Measurements from ENCODE around the gene IL17B.

DNA sequence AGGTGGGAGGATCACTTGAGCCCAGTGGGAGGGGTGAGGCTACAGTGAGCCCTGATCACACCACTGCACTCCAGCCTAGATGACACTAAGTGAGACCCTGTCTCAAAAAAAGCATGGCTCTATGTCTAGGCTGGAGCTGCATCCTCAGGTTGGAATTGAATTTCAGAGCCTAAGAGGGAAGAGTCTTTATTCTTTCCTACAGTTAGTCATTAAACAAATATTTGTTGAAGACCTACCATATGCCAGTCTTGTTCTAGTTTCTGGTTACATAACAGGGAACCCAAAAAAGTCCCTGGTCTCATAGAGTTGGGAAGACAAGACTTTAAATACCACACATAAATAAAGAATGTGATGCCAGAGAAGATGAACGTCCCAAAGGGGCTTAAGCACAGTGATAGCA lies 40.7 kb downstream of the IL17B start:
- TF ChIP-seq, protein P1, sequence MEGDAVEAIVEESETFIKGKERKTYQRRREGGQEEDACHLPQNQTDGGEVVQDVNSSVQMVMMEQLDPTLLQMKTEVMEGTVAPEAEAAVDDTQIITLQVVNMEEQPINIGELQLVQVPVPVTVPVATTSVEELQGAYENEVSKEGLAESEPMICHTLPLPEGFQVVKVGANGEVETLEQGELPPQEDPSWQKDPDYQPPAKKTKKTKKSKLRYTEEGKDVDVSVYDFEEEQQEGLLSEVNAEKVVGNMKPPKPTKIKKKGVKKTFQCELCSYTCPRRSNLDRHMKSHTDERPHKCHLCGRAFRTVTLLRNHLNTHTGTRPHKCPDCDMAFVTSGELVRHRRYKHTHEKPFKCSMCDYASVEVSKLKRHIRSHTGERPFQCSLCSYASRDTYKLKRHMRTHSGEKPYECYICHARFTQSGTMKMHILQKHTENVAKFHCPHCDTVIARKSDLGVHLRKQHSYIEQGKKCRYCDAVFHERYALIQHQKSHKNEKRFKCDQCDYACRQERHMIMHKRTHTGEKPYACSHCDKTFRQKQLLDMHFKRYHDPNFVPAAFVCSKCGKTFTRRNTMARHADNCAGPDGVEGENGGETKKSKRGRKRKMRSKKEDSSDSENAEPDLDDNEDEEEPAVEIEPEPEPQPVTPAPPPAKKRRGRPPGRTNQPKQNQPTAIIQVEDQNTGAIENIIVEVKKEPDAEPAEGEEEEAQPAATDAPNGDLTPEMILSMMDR (IDR thresholded peaks at IDR 0.05) = no peak
- no peak for TF ChIP-seq POLR2AphosphoS5 (IDR thresholded peaks at IDR 0.05)
